ENCODE data around the gene CMIP.

DNA sequence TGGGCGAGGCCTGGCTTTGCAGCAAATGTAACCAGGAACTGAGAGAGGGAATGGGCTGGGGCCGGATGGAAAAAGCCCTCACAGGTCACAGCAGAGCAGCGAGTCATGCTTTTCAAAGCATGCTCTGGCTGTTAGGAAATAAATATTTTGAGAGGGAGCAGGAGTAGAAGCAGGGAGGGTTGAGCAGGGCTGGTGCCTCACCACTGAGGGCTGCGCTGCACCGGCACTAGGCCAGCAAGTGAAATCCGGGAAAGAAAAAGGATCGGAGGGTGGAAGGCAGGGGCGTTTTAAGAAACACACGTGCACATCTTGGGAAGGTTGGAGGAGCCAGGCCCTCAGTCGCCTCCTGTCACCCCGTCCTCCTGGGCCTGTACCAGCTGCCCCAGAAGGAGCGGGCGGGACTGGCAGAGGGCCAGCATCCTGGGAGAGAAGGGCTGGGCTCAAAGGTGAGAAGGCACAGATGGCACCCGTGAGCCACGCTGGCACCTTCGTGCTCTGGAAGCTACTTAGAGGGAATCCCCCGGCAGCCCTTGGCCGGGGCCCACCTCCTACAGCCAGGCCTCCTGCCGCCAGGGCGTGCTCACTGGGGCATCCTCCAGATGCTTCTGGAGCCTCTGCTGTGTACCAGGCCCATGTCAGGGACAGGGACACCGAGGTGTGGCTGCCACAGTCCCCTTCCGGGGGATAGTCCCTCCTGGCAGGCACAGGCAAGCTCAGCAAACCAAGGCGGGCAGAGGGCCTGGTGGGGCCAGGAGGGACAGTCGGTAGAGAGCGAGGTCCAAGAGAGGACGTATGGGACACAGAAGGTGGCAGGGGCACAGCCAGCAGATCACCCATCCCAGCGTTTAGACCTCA is 263.0 kb downstream of the CMIP start:
- TF ChIP-seq, protein P1, sequence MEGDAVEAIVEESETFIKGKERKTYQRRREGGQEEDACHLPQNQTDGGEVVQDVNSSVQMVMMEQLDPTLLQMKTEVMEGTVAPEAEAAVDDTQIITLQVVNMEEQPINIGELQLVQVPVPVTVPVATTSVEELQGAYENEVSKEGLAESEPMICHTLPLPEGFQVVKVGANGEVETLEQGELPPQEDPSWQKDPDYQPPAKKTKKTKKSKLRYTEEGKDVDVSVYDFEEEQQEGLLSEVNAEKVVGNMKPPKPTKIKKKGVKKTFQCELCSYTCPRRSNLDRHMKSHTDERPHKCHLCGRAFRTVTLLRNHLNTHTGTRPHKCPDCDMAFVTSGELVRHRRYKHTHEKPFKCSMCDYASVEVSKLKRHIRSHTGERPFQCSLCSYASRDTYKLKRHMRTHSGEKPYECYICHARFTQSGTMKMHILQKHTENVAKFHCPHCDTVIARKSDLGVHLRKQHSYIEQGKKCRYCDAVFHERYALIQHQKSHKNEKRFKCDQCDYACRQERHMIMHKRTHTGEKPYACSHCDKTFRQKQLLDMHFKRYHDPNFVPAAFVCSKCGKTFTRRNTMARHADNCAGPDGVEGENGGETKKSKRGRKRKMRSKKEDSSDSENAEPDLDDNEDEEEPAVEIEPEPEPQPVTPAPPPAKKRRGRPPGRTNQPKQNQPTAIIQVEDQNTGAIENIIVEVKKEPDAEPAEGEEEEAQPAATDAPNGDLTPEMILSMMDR (conservative IDR thresholded peaks at IDR 0.05; ENCODE audit: low read depth, low read length): no peak
- no peak for TF ChIP-seq EZH2 (IDR thresholded peaks at IDR 0.05; ENCODE audit: low read length, unreplicated experiment)
